Common myeloid progenitor, CD34-positive (primary cell): Measurements from ENCODE around the gene TFR2.

Experiments used
- CTCF ChIA-PET: fragments of 350-600 bp; sonication (Branson Sonifier 250); formaldehyde crosslinking; loops from one replicate; lab custom pipeline; 2021; ENCODE audit warnings: antibody characterized with exemption; lab: Charles Lee
- POLR2A ChIA-PET: fragments of 350-600 bp; sonication (Branson Sonifier 250); formaldehyde crosslinking; loops from one replicate; lab custom pipeline; 2021; ENCODE audit warnings: antibody characterized with exemption; lab: Charles Lee
- DNase-seq, 3 donors: peaks; one replicate each; pipeline versions ENCODE4 v3.0.0 to v3.0.0-alpha.2; 2013
- H3K27ac ChIP-seq, 2 experiments: 1 replicate in 1 of 2; 2 replicates in 1 of 2; pipeline ENCODE4 v1.7.0; 2013; ENCODE audit warnings: inconsistent platforms in 2 of 2, low read length in 2 of 2, mild to moderate bottlenecking in 2 of 2, low read depth in 1 of 2, moderate library complexity in 1 of 2; ENCODE audit not compliant: severe bottlenecking in 2 of 2, insufficient read depth in 1 of 2, poor library complexity in 1 of 2
- H3K27me3 ChIP-seq, 5 experiments: replicated peaks in 2 of 5; 1 replicate in 3 of 5; 2 replicates in 2 of 5; pipeline versions ENCODE4 v1.6.1 to v1.7.0; 2013; ENCODE audit warnings: low read length in 4 of 5, mild to moderate bottlenecking in 2 of 5, moderate library complexity in 2 of 5, inconsistent platforms in 1 of 5; ENCODE audit not compliant: insufficient read depth in 5 of 5, control insufficient read depth in 4 of 5
- H3K36me3 ChIP-seq, 4 experiments: 1 replicate in 2 of 4; 2 replicates in 2 of 4; pipeline versions ENCODE4 v1.6.1 to v1.7.0; 2013; ENCODE audit warnings: low read length in 3 of 4, control low read depth in 1 of 4, mild to moderate bottlenecking in 1 of 4; ENCODE audit not compliant: control insufficient read depth in 4 of 4, insufficient read depth in 4 of 4
- H3K4me1 ChIP-seq, 4 experiments: 1 replicate in 3 of 4; 2 replicates in 1 of 4; pipeline versions ENCODE4 v1.6.1 to v1.7.1; 2013; ENCODE audit warnings: low read length in 3 of 4, mild to moderate bottlenecking in 3 of 4, control low read depth in 1 of 4, inconsistent platforms in 1 of 4, moderate library complexity in 1 of 4; ENCODE audit not compliant: control insufficient read depth in 4 of 4, insufficient read depth in 4 of 4; ENCODE audit errors: control extremely low read depth in 1 of 4
- H3K4me3 ChIP-seq, 7 experiments: 1 replicate in 4 of 7; 2 replicates in 3 of 7; pipeline versions ENCODE4 v1.5.1 to v1.7.0; 2013; ENCODE audit warnings: mild to moderate bottlenecking in 7 of 7, low read length in 6 of 7, moderate library complexity in 6 of 7, inconsistent platforms in 2 of 7, low read depth in 2 of 7, control low read depth in 1 of 7; ENCODE audit not compliant: insufficient read depth in 4 of 7, control insufficient read depth in 1 of 7; ENCODE audit errors: extremely low read depth in 1 of 7
- H3K9me3 ChIP-seq, 5 experiments: 1 replicate in 4 of 5; 2 replicates in 1 of 5; pipeline versions ENCODE4 v1.6.1 to v1.7.1; 2013; ENCODE audit warnings: low read length in 4 of 5, mild to moderate bottlenecking in 2 of 5, inconsistent platforms in 1 of 5, low read depth in 1 of 5, moderate library complexity in 1 of 5; ENCODE audit not compliant: control insufficient read depth in 4 of 5, insufficient read depth in 2 of 5; ENCODE audit errors: control extremely low read depth in 1 of 5
- WGBS: methylation state at CpG from one replicate; pipeline ENCODE4 v1.1.5; 2013; ENCODE audit not compliant: insufficient coverage; 5-methylcytosine and 5-hydroxymethylcytosine counted together

TFR2 gene

DNA sequence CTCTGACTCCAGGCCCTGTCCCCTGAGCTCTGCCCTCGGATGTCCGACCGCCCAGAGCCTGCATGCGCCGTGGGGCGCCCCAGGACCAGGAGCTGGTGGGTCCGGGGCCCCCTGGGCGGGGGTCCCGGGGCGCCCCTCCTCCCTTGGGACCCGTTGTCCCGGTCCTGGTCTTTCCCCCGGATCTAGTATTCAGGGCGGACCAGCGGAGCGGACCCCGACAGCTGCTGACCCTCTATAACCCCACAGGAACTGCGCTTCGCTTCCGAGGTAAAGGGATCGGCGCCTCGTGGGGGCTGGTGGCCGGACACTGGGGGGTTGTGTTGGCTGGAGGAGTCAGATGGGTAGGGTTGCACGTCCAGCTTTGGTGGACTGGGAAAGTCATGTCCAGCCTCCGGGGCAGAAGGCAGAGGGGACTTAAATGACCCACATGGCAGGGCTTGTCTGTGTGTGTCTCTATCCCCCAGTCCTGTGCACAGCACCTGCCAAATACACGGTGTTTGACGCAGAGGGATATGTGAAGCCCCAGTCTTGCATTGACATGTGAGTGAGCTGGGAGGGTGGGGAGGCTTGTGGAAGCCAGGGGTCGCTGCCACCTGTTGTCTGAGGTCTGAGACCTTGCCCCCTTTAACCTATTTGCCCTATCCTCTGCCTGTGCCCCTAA lies 28.5 kb downstream of the TFR2 start:
- peak; percentile 52 to 75 (median 66) for DNase-seq
- ChIA-PET CTCF (interaction anchor here (0.7 to 6.9 kb wide), 24 partner anchors 8 to 223 kb away, joined by 3 to 55 read pairs (median 4); no protein-coding TSS in a partner anchor), POLR2A (interaction anchor here (1.3 to 1.4 kb wide), 2 partner anchors 63 to 81 kb away, joined by 4 to 5 read pairs; partner anchors contain the start of gene GIGYF1)
- 7% methylated on average over 8 of the region's 29 CpGs for WGBS
- Histone ChIP-seq H3K36me3 (peaks cover 0 to 2% (median 0%) of the 10 kb centered on the region in 4 experiments), H3K27ac (peak overlapping the region in 1 of 2 experiments; percentile 88), H3K4me1 (peaks cover 4 to 24% (median 19%) of the 10 kb centered on the region in 4 experiments), H3K27me3 (no peaks in the 10 kb centered on the region), H3K9me3 (no peaks in the 10 kb centered on the region), H3K4me3 (peak overlapping the region; percentile 75 to 91 (median 84))

DNA sequence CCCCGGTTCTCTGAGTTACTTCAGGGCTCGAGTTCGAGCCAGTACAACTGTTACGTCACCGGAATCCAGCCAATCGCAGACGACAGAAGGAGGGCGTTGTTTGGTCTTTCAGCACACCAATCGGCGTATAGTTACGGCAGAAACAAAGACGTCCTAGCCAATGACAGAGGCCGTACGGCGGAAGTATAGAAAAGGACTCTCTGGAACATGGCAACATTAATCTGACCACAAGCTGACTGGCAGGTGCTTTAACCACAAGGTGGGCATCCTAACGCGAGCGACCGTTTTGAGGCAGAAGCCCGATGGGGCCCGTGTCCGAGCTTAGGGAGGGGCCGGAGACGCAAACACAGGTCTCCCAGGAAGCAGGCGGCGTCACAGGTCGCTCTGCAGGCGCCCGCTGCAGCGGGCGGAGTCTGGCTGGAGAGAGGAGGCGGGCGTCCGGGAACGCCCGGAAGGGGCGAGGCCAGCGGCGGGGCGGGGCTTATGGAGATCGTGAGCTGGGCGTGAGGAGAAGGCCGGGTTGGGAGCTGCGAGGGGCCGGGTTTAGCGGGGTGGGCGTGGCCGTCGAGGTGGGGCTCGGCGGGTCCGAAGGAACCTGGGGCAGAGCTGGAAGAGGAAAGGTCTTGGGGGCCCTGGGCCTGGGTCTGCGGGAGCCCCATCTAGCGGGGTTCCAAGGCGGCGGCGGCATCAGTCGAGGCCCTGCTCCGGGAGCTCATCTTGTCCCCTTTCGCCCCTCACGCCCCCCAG lies 29.2 kb downstream of the TFR2 start, which contains the start of gene MOSPD3:
Gene MOSPD3 (plus strand): TSS at position 558 of the 747 bp plus-strand sequence. CDS start 252 bp downstream, outside the sequence.
- peaks cover 0 to 2% (median 0%) of the 10 kb centered on the region in 4 experiments for H3K36me3 ChIP-seq
- POLR2A ChIA-PET, result interaction anchor here (0.8 to 1.4 kb wide), 4 partner anchors 16 to 82 kb away, joined by 3 to 5 read pairs (median 4); partner anchors contain the start of genes FBXO24, GIGYF1 and LRCH4
- H3K9me3 ChIP-seq, result no peaks in the 10 kb centered on the region
- DNase-seq, result peak; percentile 99 to 100 (median 99)
- 0% methylated on average over 61 of the region's 61 CpGs for WGBS
- H3K4me1 ChIP-seq, result peaks cover 4 to 24% (median 19%) of the 10 kb centered on the region in 4 experiments
- peaks cover 0 to 2% (median 0%) of the 10 kb centered on the region in 5 experiments for H3K27me3 ChIP-seq
- peak within 1 kb of the TSS; percentile 75 to 91 (median 84) for H3K4me3 ChIP-seq
- CTCF ChIA-PET, result interaction anchor here (0.7 to 6.9 kb wide), 20 partner anchors 9 to 224 kb away, joined by 3 to 55 read pairs (median 4); no protein-coding TSS in a partner anchor
- H3K27ac ChIP-seq, result peak within 1 kb of the TSS; percentile 40 to 88

DNA sequence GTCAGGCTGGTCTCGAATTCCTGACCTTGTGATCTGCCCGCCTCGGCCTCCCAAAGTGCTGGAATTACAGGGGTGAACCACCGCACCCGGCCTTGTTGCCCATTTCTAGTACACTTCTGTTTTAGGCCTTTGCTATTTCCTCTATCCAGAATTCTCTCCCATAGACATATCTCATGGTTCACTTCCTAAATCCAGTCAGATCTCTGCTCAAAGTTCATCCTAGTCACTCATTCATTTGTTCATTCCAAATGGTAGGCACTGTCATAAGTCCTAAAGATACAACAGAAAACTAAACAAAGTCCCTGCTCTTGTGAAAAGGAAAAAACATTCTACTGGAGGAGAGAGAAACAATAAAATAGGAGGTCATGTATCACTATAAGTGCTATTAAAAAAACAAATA lies 31.4 kb downstream of the TFR2 start:
- 98% methylated on average over 5 of the region's 5 CpGs for WGBS
- DNase-seq, result no peak
- Histone ChIP-seq H3K36me3 (no peaks in the 10 kb centered on the region), H3K27ac (no peak overlapping the region), H3K4me3 (no peak overlapping the region), H3K9me3 (no peaks in the 10 kb centered on the region), H3K27me3 (peaks cover 0 to 15% (median 7%) of the 10 kb centered on the region in 5 experiments), H3K4me1 (peaks cover 4 to 34% (median 31%) of the 10 kb centered on the region in 4 experiments)
- CTCF ChIA-PET, result interaction anchor here (0.6 kb wide), 1 partner anchor 65 kb away, joined by 3 read pairs; no protein-coding TSS in a partner anchor
- POLR2A ChIA-PET, result no interaction called here

DNA sequence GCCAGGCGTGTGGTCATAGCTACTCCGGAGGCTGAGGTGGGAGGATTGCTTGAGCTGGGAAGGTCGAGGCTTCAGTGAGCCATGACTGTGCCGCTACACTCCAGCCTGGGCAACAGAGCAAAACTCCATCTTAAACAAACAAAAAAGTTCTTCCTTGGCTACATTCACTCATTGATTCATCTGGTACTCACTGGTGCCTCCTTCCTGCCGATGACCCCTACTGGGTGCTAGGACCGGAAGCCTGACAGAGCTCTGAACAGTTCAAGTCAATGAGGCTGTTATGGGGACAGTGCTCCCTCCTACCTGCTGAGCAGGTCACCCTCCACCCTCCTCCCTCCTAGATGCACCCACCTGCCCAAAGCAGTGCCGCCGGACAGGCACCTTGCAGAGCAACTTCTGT lies 34.2 kb downstream of the TFR2 start:
- no peaks in the 10 kb centered on the region for H3K9me3 ChIP-seq
- no peaks in the 10 kb centered on the region for H3K36me3 ChIP-seq
- no peak overlapping the region for H3K27ac ChIP-seq
- H3K4me1 ChIP-seq, result peaks cover 0 to 28% (median 25%) of the 10 kb centered on the region in 4 experiments
- no peak for DNase-seq
- POLR2A ChIA-PET, result no interaction called here
- 100% methylated on average over 3 of the region's 8 CpGs for WGBS
- CTCF ChIA-PET, result interaction anchor here (0.9 to 1.4 kb wide), 2 partner anchors 21 to 26 kb away, joined by 3 to 6 read pairs; no protein-coding TSS in a partner anchor
- H3K4me3 ChIP-seq, result no peak overlapping the region
- H3K27me3 ChIP-seq, result peaks cover 0 to 15% (median 7%) of the 10 kb centered on the region in 5 experiments

DNA sequence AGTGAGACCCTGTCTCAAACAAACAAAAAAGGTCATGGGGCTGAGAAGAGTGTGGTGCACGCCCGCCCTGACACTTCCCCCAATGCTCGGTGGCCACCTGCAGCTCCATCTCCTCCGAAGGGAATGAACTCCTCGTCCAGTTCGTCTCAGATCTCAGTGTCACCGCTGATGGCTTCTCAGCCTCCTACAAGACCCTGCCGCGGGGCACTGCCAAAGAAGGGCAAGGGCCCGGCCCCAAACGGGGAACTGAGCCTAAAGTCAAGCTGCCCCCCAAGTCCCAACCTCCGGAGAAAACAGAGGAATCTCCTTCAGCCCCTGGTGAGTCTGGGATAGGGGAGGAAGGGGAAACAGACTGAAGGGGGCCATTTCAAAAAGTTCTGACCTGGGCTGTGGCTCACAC lies 35.0 kb downstream of the TFR2 start:
- CTCF ChIA-PET, result interaction anchor here (0.9 to 1.2 kb wide), 3 partner anchors 17 to 137 kb away, joined by 3 read pairs; no protein-coding TSS in a partner anchor
- POLR2A ChIA-PET, result no interaction called here
- Histone ChIP-seq H3K27me3 (peaks cover 0 to 15% (median 7%) of the 10 kb centered on the region in 5 experiments), H3K9me3 (no peaks in the 10 kb centered on the region), H3K27ac (no peak overlapping the region), H3K4me3 (no peak overlapping the region), H3K4me1 (peaks cover 0 to 28% (median 24%) of the 10 kb centered on the region in 4 experiments), H3K36me3 (no peaks in the 10 kb centered on the region)
- WGBS, result over 99% methylated on average over 12 of the region's 12 CpGs
- no peak for DNase-seq

DNA sequence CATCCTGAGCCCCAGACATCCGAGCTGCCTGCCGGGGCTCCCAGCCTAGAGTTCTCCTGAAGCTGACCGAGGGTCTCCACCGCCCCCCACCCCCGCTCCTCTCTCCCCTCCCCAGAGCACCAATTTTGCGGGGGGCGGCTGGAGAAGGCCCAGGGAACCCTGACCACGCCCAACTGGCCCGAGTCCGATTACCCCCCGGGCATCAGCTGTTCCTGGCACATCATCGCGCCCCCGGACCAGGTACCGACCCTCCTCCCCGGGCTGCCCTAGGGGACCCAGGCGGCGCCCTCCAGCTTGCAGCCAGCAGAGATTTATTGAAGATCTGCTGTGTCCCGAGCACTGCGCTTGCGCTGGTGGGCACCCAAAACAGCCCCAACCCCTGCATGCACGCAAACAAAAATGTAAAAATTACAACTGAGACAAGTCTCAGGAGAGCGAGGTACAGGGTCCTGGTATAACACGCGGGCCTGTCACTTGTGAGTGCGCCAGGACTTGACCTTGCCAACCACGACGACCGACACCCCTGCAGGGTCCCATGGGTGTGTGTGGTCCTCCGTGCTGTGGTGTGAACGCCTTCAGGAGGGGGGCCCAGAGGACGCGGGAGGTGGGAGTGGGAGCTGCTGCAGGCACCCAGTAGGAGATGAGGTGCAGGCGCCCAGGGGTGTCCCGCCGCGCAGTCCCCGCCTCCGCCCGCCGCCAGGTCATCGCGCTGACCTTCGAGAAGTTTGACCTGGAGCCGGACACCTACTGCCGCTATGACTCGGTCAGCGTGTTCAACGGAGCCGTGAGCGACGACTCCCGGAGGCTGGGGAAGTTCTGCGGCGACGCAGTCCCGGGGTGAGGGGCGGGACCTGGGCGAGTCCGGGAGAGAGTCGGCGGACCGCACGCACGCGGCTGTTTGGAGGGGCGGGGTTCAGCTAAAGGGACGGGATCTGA lies 36.1 kb downstream of the TFR2 start:
- Histone ChIP-seq H3K27me3 (peaks cover 0 to 15% (median 7%) of the 10 kb centered on the region in 5 experiments), H3K27ac (no peak overlapping the region)

More for the DNA sequence above, 36.1 kb downstream of the TFR2 start:
- under 1% methylated on average over 46 of the region's 68 CpGs for WGBS
- Histone ChIP-seq H3K4me3 (peak overlapping the region in 6 of 7 experiments; percentile 56 to 83 (median 72)), H3K36me3 (no peaks in the 10 kb centered on the region), H3K9me3 (no peaks in the 10 kb centered on the region), H3K4me1 (peaks cover 0 to 28% (median 24%) of the 10 kb centered on the region in 4 experiments)
- DNase-seq, result peak in 2 of 3 donors; percentile 47
- ChIA-PET POLR2A (interaction anchor here (0.7 kb wide), 1 partner anchor 21 kb away, joined by 3 read pairs; no protein-coding TSS in a partner anchor), CTCF (interaction anchor here (0.5 to 1.5 kb wide), 7 partner anchors 8 to 370 kb away, joined by 3 to 5 read pairs (median 3); no protein-coding TSS in a partner anchor)
